ENCODE results near the gene NTNG2. TPM values are rescaled to one million over a fixed set of nuclear protein-coding genes. Genes with fewer than 3 reads are reported as not detected.

NTNG2 gene
- total and polyA plus RNA-seq, 10 of the 15 experiments (the other 5 are each of a cell fraction or from before 2014, with no cell fraction given): 0.37 to 0.79 (median 0.45) TPM; not detected in 6

- H3K9me3 ChIP-seq (replicated peaks; ENCODE audit: control insufficient read depth, insufficient read depth, low read length): no peaks in the 10 kb centered on the region
- intact Hi-C loops (cut with micrococcal nuclease; ENCODE audit: unreplicated experiment): no loop called here
- no peak overlapping the region for H3K4me2 ChIP-seq (ENCODE audit: control insufficient read depth, insufficient read depth)
Observed at GRCh38 chr9:132209228-132209627, 47.4 kb downstream of the NTNG2 start.

GRCh38 chr9:132210472-132211145 lies 48.8 kb downstream of the NTNG2 start:
- Histone ChIP-seq H3K4me2 (ENCODE audit: control insufficient read depth, insufficient read depth) (no peak overlapping the region), H3K79me2 (ENCODE audit: control insufficient read depth, insufficient read depth, low read length) (no peaks in the 10 kb centered on the region), H3K9ac (ENCODE audit: control insufficient read depth, insufficient read depth, low read length) (no peak overlapping the region), H4K20me1 (ENCODE audit: control insufficient read depth, insufficient read depth) (no peaks in the 10 kb centered on the region), H3K9me3 (replicated peaks; ENCODE audit: control insufficient read depth, insufficient read depth, low read length) (no peaks in the 10 kb centered on the region), H3K4me3 (no peak overlapping the region), H3K27ac (ENCODE audit: control insufficient read depth, insufficient read depth) (no peak overlapping the region), H2AFZ (ENCODE audit: control insufficient read depth, low read depth, low read length) (no peak overlapping the region), H3K36me3 (ENCODE audit: control insufficient read depth in 2 of 2, insufficient read depth in 2 of 2, low read length in 1 of 2) (no peaks in the 10 kb centered on the region), H3K27me3 (replicated peaks in 1 of 2; ENCODE audit: control insufficient read depth in 2 of 2, insufficient read depth in 2 of 2, low read length in 1 of 2) (peaks cover 0 to 5% of the 10 kb centered on the region in 2 experiments; a peak in 1 of 4 replicates), H3K4me1 (ENCODE audit: control insufficient read depth, insufficient read depth, low read length) (no peaks in the 10 kb centered on the region)
- ChIA-PET POLR2A (no interaction called here), CTCF (no interaction called here), SMC1A (ENCODE audit: uncharacterized antibody, unreplicated experiment) (no interaction called here), RAD21 (ENCODE audit: unreplicated experiment) (no interaction called here)
- no peak for ATAC-seq
- 25% methylated on average over 14 of the region's 14 CpGs for WGBS (ENCODE audit: insufficient coverage, insufficient replicate concordance, low lambda C conversion rate, missing lambda C conversion rate)
- FAIRE-seq: no peak
- TF ChIP-seq POU2F2 (IDR thresholded peaks at IDR 0.05; ENCODE audit: borderline replicate concordance, low read depth, low read length): no peak
- TF ChIP-seq PKNOX1 (IDR thresholded peaks at IDR 0.05): no peak
- TF ChIP-seq TARDBP (IDR thresholded peaks at IDR 0.05; ENCODE audit: borderline replicate concordance): no peak
- TF ChIP-seq SUZ12 (IDR thresholded peaks at IDR 0.05; ENCODE audit: unreplicated experiment): no peak
- no peak for TF ChIP-seq MEF2B (IDR thresholded peaks at IDR 0.05; ENCODE audit: partially characterized antibody, poor library complexity, severe bottlenecking)
- TF ChIP-seq EZH2 (IDR thresholded peaks at IDR 0.05; ENCODE audit: borderline replicate concordance, control insufficient read depth, low read depth, low read length): no peak
- DNase-seq (ENCODE audit: low read depth, low spot score): no peak
- in situ Hi-C loops (cut with MboI) (no loop called here), intact Hi-C loops (cut with micrococcal nuclease; ENCODE audit: unreplicated experiment) (no loop called here)
- no TSS peak for BruUV-seq (replicated peaks)

More at GRCh38 chr9:132209228-132209627, 47.4 kb downstream of the NTNG2 start:
- TF ChIP-seq BRCA1 (IDR thresholded peaks at IDR 0.05; ENCODE audit: low read depth, low read length): no peak
- no peak for TF ChIP-seq BACH1 (IDR thresholded peaks at IDR 0.05; ENCODE audit: borderline replicate concordance)
- no peak for TF ChIP-seq CEBPB (IDR thresholded peaks at IDR 0.05; ENCODE audit: borderline replicate concordance in 1 of 2, low read depth in 2 of 2, low read length in 2 of 2)
- no peak for TF ChIP-seq SREBF1 (IDR thresholded peaks at IDR 0.05; ENCODE audit: low read length)
- TF ChIP-seq ZNF622 (IDR thresholded peaks at IDR 0.05): no peak
- TF ChIP-seq STAT1 (conservative IDR thresholded peaks at IDR 0.05): no peak
- no peak for TF ChIP-seq ZNF207 (IDR thresholded peaks at IDR 0.05; ENCODE audit: borderline replicate concordance)
- TF ChIP-seq IKZF2 (IDR thresholded peaks at IDR 0.05): no peak
- ATAC-seq: no peak
- RAD21 ChIA-PET (ENCODE audit: unreplicated experiment): no interaction called here
- Histone ChIP-seq H4K20me1 (ENCODE audit: control insufficient read depth, insufficient read depth) (no peaks in the 10 kb centered on the region), H3K27ac (ENCODE audit: control insufficient read depth, insufficient read depth) (no peak overlapping the region), H3K4me1 (ENCODE audit: control insufficient read depth, insufficient read depth, low read length) (no peaks in the 10 kb centered on the region), H3K4me3 (no peak overlapping the region), H3K27me3 (replicated peaks in 1 of 2; ENCODE audit: control insufficient read depth in 2 of 2, insufficient read depth in 2 of 2, low read length in 1 of 2) (peaks cover 0 to 5% of the 10 kb centered on the region in 2 experiments; a peak in 1 of 4 replicates), H3K36me3 (ENCODE audit: control insufficient read depth in 2 of 2, insufficient read depth in 2 of 2, low read length in 1 of 2) (no peaks in the 10 kb centered on the region), H2AFZ (ENCODE audit: control insufficient read depth, low read depth, low read length) (no peak overlapping the region), H3K79me2 (ENCODE audit: control insufficient read depth, insufficient read depth, low read length) (no peaks in the 10 kb centered on the region), H3K9ac (ENCODE audit: control insufficient read depth, insufficient read depth, low read length) (no peak overlapping the region)
- BruUV-seq (replicated peaks): no TSS peak
- DNase-seq (ENCODE audit: low read depth, low spot score): no peak
- CTCF ChIA-PET: no interaction called here
- in situ Hi-C loops (cut with MboI): no loop called here
- SMC1A ChIA-PET (ENCODE audit: uncharacterized antibody, unreplicated experiment): no interaction called here
- POLR2A ChIA-PET: no interaction called here
- 69% methylated on average over 30 of the region's 30 CpGs for WGBS (ENCODE audit: insufficient coverage, insufficient replicate concordance, low lambda C conversion rate, missing lambda C conversion rate)
- FAIRE-seq: no peak
